Choroid plexus epithelial cell (primary cell): ENCODE results near the gene ZBTB43.
A peak's percentile ranks its signal among the peaks of the same experiment; 100 is the strongest.
"Not testable (repeated sequence)": the region's sequence is repeated elsewhere in the genome, so short reads cannot be mapped to it uniquely, and the experiment has no call there.

Experiments used
- DNase-seq: peaks from one replicate; pipeline ENCODE4 v3.0.0-alpha.2; 2010; ENCODE audit warnings: low read depth
- H3K4me3 ChIP-seq: 2 replicates; pipeline ENCODE4 v1.5.1; 2011; ENCODE audit warnings: low read depth, mild to moderate bottlenecking, control low read depth, low read length, moderate library complexity
- CTCF ChIP-seq: conservative IDR thresholded peaks from 2 replicates; pipeline ENCODE4 v1.5.1; 2011; ENCODE audit warnings: low read depth, mild to moderate bottlenecking, control low read depth, inconsistent platforms, low read length, moderate library complexity

ZBTB43 gene

GRCh38 chr9:126782053-126782388, 22.8 kb upstream of the ZBTB43 start:
- TF ChIP-seq CTCF = no peak
- no peak for DNase-seq
- no peak overlapping the region for H3K4me3 ChIP-seq

DNA sequence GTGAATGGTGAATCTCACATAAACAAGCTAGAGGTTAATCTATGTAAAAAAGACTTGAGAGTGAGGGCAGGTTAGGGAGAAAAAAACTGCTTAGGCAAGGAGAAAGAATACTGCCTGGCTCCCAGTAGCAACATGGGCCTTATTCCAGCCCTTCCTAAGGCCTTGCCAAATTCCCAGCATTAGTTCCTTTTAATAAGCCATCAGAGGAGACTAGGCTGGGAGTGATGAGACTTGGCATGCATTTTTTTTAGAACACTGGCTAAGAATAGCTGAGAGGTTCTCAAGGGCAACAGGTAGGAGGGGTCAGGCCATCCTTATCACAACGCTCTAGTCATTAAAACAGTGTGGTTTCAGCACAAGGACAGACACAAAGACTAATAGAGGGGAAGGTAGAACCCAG, 20.9 kb upstream of the ZBTB43 start:
- no peak for TF ChIP-seq CTCF
- no peak overlapping the region for H3K4me3 ChIP-seq
- DNase-seq = no peak

DNA sequence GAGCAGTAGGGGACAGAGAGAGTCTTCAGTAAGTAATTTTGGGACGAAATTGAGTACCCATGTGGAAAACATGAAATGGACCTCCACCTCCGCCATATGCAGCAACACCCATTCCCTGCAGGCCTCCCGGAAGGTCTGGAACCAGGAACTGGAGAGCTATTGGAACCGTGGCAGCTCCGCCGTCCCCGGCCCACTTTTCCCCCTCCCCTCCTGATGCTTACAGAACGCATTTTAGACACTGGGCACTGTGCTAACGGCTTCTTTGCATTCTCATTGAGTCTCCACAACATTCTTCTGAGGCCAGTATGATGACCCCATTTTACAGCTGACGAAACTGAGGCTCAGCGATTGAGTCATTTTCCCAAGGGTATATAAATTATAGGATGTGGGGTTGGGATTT, 20.4 kb upstream of the ZBTB43 start:
- DNase-seq = no peak
- TF ChIP-seq CTCF = no peak
- H3K4me3 ChIP-seq = no peak overlapping the region

DNA sequence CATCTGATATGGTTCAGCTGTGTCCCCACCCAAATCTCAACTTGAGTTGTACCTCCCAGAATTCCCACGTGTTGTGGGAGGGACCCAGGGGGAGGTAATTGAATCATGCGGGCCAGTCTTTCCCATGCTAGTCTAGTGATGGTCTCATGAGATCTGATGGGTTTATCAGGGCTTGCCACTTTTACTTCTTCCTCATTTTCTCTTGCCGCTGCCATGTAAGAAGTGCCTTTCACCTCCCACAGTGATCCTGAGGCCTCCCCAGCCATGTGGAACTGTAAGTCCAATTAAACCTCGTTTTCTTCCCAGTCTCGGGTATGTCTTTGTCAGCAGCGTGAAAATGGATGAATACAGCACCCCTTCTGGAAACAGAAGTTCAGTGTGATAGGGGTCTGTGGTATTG, 20.0 kb upstream of the ZBTB43 start:
- not testable (repeated sequence) for H3K4me3 ChIP-seq, DNase-seq

- no peak for TF ChIP-seq CTCF
Measured at GRCh38 chr9:126788046-126788445, 16.8 kb upstream of the ZBTB43 start.

DNA sequence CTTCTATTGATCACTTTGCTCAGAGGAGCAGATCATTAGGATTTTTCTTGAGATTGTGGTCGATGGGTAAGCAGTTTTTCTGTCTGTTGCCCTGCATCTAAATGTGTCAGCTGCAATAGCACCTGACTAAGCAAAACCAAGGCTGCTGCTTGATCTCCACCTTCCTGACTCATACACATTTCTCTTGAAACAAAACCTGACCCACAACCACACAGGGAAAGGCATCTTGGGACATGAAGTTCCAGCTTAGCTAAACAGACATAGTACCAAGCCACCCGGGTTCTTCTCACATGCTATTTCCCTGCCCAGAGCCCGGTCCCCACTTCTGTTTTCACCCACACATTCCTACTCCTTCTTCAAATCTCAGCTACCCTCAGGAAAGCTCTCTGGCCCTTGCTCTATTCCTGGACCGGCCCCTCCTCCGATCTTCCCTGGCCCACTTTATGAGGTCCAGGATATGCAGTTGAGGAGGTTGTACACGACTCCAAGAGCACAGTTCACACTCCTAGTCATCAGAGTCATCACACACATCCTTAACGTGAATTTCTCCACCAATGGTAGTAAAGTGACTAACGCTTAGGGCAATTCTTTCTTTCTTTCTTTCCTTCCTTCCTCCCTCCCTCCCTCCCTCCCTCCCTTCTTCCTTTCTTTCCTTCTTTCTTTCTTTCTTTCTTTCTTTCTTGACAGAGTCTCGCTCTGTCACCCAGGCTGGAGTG, 16.0 kb upstream of the ZBTB43 start:
- DNase-seq = peak; percentile 94
- no peak overlapping the region for H3K4me3 ChIP-seq
- TF ChIP-seq CTCF = no peak

More at GRCh38 chr9:126788046-126788445, 16.8 kb upstream of the ZBTB43 start:
- no peak overlapping the region for H3K4me3 ChIP-seq
- peak; percentile 64 for DNase-seq

- no peak for TF ChIP-seq CTCF
- no peak overlapping the region for H3K4me3 ChIP-seq
- no peak for DNase-seq
Measured at GRCh38 chr9:126790561-126790960, 14.3 kb upstream of the ZBTB43 start.
